DND-41 (cell line): ENCODE results near the gene ERC2.

Experiments
- CTCF ChIP-seq: IDR thresholded peaks from 2 replicates; pipeline ENCODE4 v1.5.1; 2012; ENCODE audit warnings: borderline replicate concordance, low read length, moderate library complexity, mild to moderate bottlenecking; ENCODE audit not compliant: poor library complexity, severe bottlenecking; ENCODE audit errors: extremely low read depth
- EZH2 ChIP-seq: IDR thresholded peaks from 3 replicates; pipeline ENCODE4 v1.6.1; 2012; ENCODE audit warnings: borderline replicate concordance, low read depth, mild to moderate bottlenecking, moderate library complexity, low read length, inconsistent platforms; ENCODE audit not compliant: severe bottlenecking

- TF ChIP-seq EZH2 (no peak), CTCF (no peak)
Measured at GRCh38 chr3:55708242-55708641, 760.0 kb downstream of the ERC2 start.
